Duodenal mucosa (tissue), 2 donors: ENCODE measurements around the gene ARG2.

Source experiments
- H3K27ac ChIP-seq: one replicate; pipeline ENCODE4 v1.7.0; 2013; ENCODE audit warnings: low read depth, low read length
- H3K27me3 ChIP-seq, 2 donors: one replicate each; pipeline ENCODE4 v1.7.0; 2013; ENCODE audit warnings: low read length in 2 of 2, control low read depth in 1 of 2; ENCODE audit not compliant: insufficient read depth in 2 of 2, control insufficient read depth in 1 of 2
- H3K36me3 ChIP-seq, 2 donors: one replicate each; pipeline ENCODE4 v1.7.0; 2013; ENCODE audit warnings: low read length in 2 of 2, control low read depth in 1 of 2; ENCODE audit not compliant: insufficient read depth in 2 of 2, control insufficient read depth in 1 of 2
- H3K4me1 ChIP-seq, 2 donors: one replicate each; pipeline ENCODE4 v1.7.0; 2013; ENCODE audit warnings: low read length in 2 of 2, control low read depth in 1 of 2; ENCODE audit not compliant: insufficient read depth in 2 of 2, control insufficient read depth in 1 of 2
- H3K4me3 ChIP-seq, 2 donors: one replicate each; pipeline ENCODE4 v1.7.0; 2013; ENCODE audit warnings: low read length in 2 of 2, low read depth in 1 of 2
- H3K9ac ChIP-seq, 2 donors: one replicate each; pipeline ENCODE4 v1.7.0; 2013; ENCODE audit warnings: low read length in 2 of 2, low read depth in 1 of 2
- H3K9me3 ChIP-seq, 2 donors: one replicate each; pipeline ENCODE4 v1.7.0; 2013; ENCODE audit warnings: low read length in 2 of 2, control low read depth in 1 of 2; ENCODE audit not compliant: control insufficient read depth in 1 of 2

ARG2 gene

DNA sequence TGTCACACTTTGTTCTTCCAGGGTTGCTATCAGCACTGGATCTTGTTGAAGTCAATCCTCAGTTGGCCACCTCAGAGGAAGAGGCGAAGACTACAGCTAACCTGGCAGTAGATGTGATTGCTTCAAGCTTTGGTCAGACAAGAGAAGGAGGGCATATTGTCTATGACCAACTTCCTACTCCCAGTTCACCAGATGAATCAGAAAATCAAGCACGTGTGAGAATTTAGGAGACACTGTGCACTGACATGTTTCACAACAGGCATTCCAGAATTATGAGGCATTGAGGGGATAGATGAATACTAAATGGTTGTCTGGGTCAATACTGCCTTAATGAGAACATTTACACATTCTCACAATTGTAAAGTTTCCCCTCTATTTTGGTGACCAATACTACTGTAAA is 31.0 kb downstream of the ARG2 start:
- no peak overlapping the region for H3K4me3 ChIP-seq
- no peaks in the 10 kb centered on the region for H3K4me1 ChIP-seq
- no peaks in the 10 kb centered on the region for H3K27me3 ChIP-seq
- H3K27ac ChIP-seq, result no peak overlapping the region
- peaks cover 45 to 71% of the 10 kb centered on the region in 2 donors for H3K36me3 ChIP-seq
- no peaks in the 10 kb centered on the region for H3K9me3 ChIP-seq
- H3K9ac ChIP-seq, result no peak overlapping the region

DNA sequence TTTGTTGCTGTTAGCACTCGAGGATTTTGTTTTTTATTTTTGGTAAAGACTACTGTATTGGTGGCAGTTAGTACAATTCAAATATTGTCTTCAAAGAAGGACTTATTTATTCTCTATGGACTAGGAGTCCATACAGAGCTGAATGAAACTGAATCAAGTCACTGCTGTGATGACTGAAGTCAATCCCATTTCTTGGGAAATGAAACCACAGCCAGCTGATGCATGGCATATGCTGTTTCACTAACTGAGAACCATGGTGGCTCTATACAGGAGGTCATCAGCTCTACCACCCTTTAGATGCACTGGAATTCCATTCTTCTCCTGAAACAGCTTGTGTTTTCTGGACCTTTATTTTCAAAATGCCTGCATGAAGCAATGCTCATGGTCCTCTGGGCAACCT is 32.5 kb downstream of the ARG2 start:
- no peak overlapping the region for H3K4me3 ChIP-seq
- no peak overlapping the region for H3K27ac ChIP-seq
- H3K9me3 ChIP-seq, result no peaks in the 10 kb centered on the region
- H3K27me3 ChIP-seq, result no peaks in the 10 kb centered on the region
- H3K9ac ChIP-seq, result no peak overlapping the region
- H3K4me1 ChIP-seq, result no peaks in the 10 kb centered on the region
- peaks cover 49 to 76% of the 10 kb centered on the region in 2 donors for H3K36me3 ChIP-seq

DNA sequence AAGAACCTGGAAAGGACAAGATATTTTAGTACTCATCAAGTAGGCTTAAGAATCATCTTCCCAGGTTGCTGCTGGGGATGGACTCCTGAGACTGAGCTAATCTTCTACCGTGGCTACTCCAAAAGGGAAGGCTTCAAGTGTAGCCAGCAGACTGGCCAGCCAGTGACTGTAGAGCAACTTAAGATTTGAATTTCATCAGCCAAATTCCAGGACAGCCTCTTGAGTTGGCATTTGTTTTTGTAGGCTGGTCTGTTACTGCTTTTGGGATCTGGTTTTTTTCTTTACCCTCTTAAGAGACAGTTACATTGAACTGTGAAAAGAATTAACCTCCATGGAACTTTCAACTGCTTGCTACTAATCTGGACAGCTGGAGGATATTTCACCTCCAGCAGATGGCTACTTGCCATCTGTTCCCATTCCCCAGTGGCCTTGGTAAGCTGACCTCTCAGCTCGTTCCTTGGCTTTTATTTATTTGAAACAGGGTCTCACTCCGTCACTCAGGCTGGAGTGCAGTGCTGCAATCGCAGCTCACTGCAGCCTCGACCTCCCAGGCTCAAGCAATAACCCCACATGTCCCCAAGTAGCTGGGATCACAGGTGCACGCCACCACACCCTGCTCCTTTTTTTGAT is 34.0 kb downstream of the ARG2 start:
- Histone ChIP-seq H3K27ac (no peak overlapping the region), H3K36me3 (peaks cover 49 to 74% of the 10 kb centered on the region in 2 donors), H3K9me3 (no peaks in the 10 kb centered on the region), H3K27me3 (no peaks in the 10 kb centered on the region), H3K4me3 (no peak overlapping the region), H3K4me1 (no peaks in the 10 kb centered on the region), H3K9ac (no peak overlapping the region)

DNA sequence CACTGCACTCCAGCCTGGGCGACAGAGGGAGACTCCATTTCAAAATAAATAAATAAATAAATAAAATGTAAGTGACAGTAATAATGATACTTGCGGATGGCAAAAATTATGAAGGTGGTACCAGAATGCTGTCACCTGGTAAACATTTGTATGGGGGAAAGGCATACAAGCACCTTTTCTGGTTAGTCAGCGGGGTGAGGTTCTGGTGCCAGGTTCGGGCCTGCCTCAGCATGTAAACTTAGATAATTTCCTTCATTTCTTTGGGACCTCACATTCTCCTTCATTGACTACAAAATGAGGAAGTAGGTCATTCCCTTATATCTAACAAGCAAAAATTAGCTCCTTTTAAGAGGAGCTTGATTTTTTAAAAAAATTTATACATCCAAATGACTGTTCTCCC is 43.9 kb downstream of the ARG2 start:
- H3K27ac ChIP-seq, result no peak overlapping the region
- peaks cover 4 to 7% of the 10 kb centered on the region in 2 donors for H3K4me1 ChIP-seq
- H3K27me3 ChIP-seq, result no peaks in the 10 kb centered on the region
- peaks cover 3 to 12% of the 10 kb centered on the region in 2 donors for H3K36me3 ChIP-seq
- no peak overlapping the region for H3K9ac ChIP-seq
- H3K4me3 ChIP-seq, result no peak overlapping the region
- H3K9me3 ChIP-seq, result no peaks in the 10 kb centered on the region

DNA sequence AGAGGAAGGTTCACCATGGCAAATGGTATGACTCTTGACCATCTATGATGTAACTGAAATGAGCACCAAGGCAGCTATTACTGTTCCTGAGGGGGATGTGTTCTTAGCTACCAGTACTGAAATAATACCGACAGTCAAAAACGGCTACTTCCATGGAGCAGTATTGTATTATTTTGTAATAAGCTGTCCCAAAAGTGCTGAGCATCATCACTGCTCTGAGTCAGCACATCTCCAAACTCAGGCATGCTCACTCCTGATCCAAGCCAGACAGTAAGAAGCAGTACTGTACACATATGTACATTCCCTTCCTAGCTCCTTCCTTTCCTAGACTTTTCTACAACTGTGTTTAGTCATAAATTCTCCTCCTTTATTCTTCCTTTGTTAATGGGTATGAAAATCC is 46.1 kb downstream of the ARG2 start:
- H3K27ac ChIP-seq, result no peak overlapping the region
- H3K9ac ChIP-seq, result no peak overlapping the region
- peaks cover 0 to 6% of the 10 kb centered on the region in 2 donors for H3K36me3 ChIP-seq
- no peak overlapping the region for H3K4me3 ChIP-seq
- H3K4me1 ChIP-seq, result peaks cover 4 to 7% of the 10 kb centered on the region in 2 donors
- H3K27me3 ChIP-seq, result no peaks in the 10 kb centered on the region
- no peaks in the 10 kb centered on the region for H3K9me3 ChIP-seq

DNA sequence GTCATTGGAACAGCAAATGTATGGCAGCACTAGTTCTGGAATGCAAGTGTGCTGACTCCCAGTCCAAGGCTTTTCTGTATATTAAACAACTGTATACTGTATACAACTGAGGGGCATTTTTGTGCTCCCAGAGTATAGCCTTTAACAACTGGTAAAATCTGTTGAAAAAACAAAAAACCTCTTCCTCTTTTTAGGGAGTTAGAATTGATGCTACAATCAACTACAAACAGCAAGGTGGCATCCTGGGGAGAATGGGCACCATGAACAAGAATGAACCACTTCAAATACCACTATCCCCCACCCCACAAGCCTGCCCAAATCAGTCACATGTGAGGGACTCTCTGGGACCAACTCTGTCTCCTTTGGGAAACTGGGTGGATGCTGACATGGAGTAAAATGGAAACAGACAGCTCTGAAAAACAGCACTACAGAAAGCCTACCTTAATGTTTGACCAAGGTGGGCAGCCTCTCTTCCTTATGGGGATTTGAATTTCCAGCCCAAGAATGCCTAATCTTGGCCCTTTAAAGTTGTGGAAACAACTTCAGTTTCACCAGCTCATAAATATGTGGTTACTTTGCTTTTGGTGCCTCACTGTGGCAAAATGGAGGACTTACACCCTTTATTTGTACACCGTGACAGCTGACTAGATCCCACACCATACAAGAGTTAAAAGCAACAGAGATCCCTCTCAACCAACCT is 47.2 kb downstream of the ARG2 start:
- Histone ChIP-seq H3K27me3 (no peaks in the 10 kb centered on the region), H3K36me3 (peaks cover 0 to 6% of the 10 kb centered on the region in 2 donors), H3K4me3 (no peak overlapping the region), H3K27ac (no peak overlapping the region), H3K9me3 (no peaks in the 10 kb centered on the region), H3K9ac (no peak overlapping the region), H3K4me1 (peaks cover 4 to 7% of the 10 kb centered on the region in 2 donors)

DNA sequence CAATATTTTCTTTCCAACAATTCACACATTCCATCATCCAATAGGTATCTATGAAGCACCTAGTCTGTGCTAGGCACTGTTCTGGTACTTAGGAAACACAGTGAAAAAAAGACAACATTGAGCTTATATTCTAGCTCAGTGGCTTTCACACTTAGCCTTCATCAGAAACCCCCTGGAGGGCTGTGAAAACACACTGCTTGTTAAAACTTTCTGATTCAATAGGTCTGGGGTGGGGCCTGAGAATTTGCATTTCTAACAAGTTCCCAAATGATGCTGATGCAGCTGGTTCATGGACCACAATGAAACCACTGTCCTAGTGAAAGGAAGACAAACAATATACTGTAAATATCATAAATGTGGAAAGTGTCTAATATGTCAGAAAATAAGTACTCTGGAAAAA is 48.8 kb downstream of the ARG2 start:
- Histone ChIP-seq H3K4me1 (peaks cover 14 to 18% of the 10 kb centered on the region in 2 donors), H3K27ac (no peak overlapping the region), H3K4me3 (no peak overlapping the region), H3K9ac (no peak overlapping the region), H3K9me3 (no peaks in the 10 kb centered on the region), H3K36me3 (peaks cover 0 to 6% of the 10 kb centered on the region in 2 donors), H3K27me3 (no peaks in the 10 kb centered on the region)

DNA sequence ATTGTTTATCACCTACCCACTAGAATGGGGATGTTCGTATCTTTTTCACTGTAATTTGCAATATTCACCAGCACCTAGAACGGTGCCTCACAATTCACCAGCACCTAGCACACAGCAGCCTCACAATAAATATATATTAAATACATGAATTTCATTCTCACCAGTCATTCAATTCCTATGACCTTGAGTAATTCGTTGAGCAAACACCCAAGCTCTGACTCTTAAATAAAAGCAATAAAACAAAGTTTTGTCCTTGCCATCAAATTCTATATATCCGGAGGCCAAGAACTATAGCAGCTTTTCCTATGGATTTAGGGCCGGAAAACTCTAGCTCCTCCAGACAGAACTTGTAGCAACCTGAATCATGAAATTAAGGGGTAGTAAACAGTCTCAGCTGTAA is 53.7 kb downstream of the ARG2 start:
- Histone ChIP-seq H3K4me3 (peak overlapping the region; percentile 79 to 98), H3K9me3 (no peaks in the 10 kb centered on the region), H3K9ac (peak overlapping the region; percentile 72 to 95), H3K27ac (no peak overlapping the region), H3K4me1 (peaks cover 14 to 21% of the 10 kb centered on the region in 2 donors), H3K36me3 (peaks cover 0 to 15% of the 10 kb centered on the region in 2 donors), H3K27me3 (no peaks in the 10 kb centered on the region)

DNA sequence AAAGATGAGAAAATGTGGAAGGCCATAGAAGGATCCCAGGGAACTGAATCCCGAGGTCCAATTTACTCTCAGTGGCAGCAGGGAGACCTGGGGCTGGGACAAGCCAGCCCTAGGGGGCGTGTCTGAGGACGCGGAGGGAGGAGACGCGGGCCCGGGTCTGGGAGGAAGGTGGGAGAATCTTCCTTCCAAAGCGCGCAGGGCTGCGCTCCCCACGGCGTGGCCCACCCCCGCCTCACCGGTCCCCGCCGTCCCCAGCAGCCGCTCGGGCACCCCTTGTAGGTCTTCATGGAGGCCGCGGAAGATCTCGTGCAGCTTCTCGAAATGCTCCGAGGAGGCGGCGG is 54.4 kb downstream of the ARG2 start:
- Histone ChIP-seq H3K4me3 (peak overlapping the region; percentile 79 to 98), H3K36me3 (peaks cover 0 to 20% of the 10 kb centered on the region in 2 donors), H3K27me3 (no peaks in the 10 kb centered on the region), H3K4me1 (peaks cover 14 to 21% of the 10 kb centered on the region in 2 donors), H3K9ac (peak overlapping the region; percentile 72 to 95), H3K27ac (peak overlapping the region; percentile 97), H3K9me3 (no peaks in the 10 kb centered on the region)

DNA sequence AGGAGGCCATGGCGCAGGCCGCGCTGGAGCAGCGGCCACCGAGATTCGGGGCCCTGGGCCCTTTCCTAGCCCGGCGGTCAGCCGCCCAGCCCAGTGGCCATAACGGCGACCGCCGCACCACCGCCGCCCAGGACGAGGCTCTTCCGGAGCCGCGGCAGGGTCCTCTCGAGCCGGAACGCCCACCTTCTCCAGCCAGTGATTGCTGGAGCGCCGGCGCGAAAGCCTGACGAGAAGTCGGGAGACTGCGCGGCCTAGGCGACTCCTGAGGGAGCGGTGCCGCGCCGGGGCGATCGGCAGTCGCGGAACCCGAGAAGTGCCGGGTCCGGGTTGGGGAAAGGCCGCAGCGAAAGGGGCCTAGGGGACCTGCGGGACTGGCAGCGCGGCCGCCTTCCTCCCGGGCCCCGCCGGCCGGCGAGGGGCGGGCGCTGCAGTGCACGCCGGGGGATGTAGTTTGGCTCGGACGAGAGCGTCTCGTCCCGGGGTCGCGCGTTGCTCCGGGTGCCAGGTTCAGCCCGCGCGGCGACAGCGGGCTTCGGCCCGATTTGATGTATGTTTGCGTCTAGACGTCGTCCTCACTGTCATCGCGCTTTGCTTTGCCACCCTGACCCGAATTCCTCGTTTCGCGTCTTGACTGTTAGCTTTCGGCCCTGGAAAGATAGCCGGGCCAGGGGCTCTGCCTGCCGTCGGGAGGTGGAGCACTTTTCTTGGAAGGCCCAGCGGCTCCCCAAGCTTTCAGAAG is 54.9 kb downstream of the ARG2 start, which contains the start of gene VTI1B:
Gene VTI1B, minus strand, starts transcription at position 153 of the 739 bp plus-strand sequence. Its CDS starts 143 bp downstream, at position 10.
- H3K27me3 ChIP-seq, result no peaks in the 10 kb centered on the region
- H3K4me1 ChIP-seq, result peaks cover 14 to 21% of the 10 kb centered on the region in 2 donors
- peak within 1 kb of the TSS; percentile 97 for H3K27ac ChIP-seq
- H3K9me3 ChIP-seq, result no peaks in the 10 kb centered on the region
- H3K4me3 ChIP-seq, result peak within 1 kb of the TSS; percentile 79 to 98
- peak within 1 kb of the TSS; percentile 72 to 95 for H3K9ac ChIP-seq
- peaks cover 0 to 21% of the 10 kb centered on the region in 2 donors for H3K36me3 ChIP-seq
